Neural cell (in vitro differentiated cells): ENCODE data around the gene APBA2. TPM values are rescaled to one million over a fixed set of nuclear protein-coding genes. Genes with fewer than 3 reads are reported as not detected.

ENCODE experiments used
- H2AFZ ChIP-seq: fragments of 200-600, 300-800 bp; sonication (generic), shearing (Covaris generic); 2 replicates; pipeline ENCODE4 v1.6.0; 2014; ENCODE audit warnings: low read depth, mild to moderate bottlenecking, antibody characterized with exemption, low read length, moderate library complexity
- H3F3A ChIP-seq: fragments of 200-600 bp; shearing (Covaris generic); 2 replicates; pipeline ENCODE4 v1.6.1; 2016; ENCODE audit warnings: mild to moderate bottlenecking, moderate library complexity, mixed read lengths, antibody characterized with exemption, low read length; ENCODE audit not compliant: insufficient read depth, poor library complexity, severe bottlenecking
- H3K27ac ChIP-seq: fragments of 200-600, 300-800 bp; sonication (generic), shearing (Covaris generic); 2 replicates; pipeline ENCODE4 v1.5.1; 2014; ENCODE audit warnings: mild to moderate bottlenecking, low read length, moderate library complexity
- H3K27me3 ChIP-seq: fragments of 300-800, 200-600 bp; sonication (generic), shearing (Covaris generic); 2 replicates; pipeline ENCODE4 v1.6.0; 2014; ENCODE audit warnings: mild to moderate bottlenecking, low read depth, low read length, moderate library complexity; ENCODE audit not compliant: insufficient read depth
- H3K36me3 ChIP-seq: fragments of 300-800, 200-600 bp; sonication (generic), shearing (Covaris generic); 2 replicates; pipeline ENCODE4 v1.5.1; 2014; ENCODE audit warnings: mild to moderate bottlenecking, antibody characterized with exemption, low read length, moderate library complexity; ENCODE audit not compliant: insufficient read depth
- H3K4me2 ChIP-seq: fragments of 300-800, 200-600 bp; sonication (generic), shearing (Covaris generic); 2 replicates; pipeline ENCODE4 v1.6.0; 2014; ENCODE audit warnings: mild to moderate bottlenecking, low read length
- H3K4me3 ChIP-seq: fragments of 300-800, 200-600 bp; sonication (generic), shearing (Covaris generic); 2 replicates; pipeline ENCODE4 v1.5.1; 2014; ENCODE audit warnings: mild to moderate bottlenecking, low read length, moderate library complexity
- H3K79me2 ChIP-seq: fragments of 200-600 bp; shearing (Covaris generic); replicated peaks from 2 replicates; pipeline ENCODE4 v1.6.0; 2014; ENCODE audit warnings: mild to moderate bottlenecking, low read length, moderate library complexity; ENCODE audit not compliant: insufficient read depth
- H3K9ac ChIP-seq: fragments of 300-800, 200-600 bp; sonication (generic), shearing (Covaris generic); 2 replicates; pipeline ENCODE4 v1.6.1; 2016; ENCODE audit warnings: mild to moderate bottlenecking, low read length, mixed read lengths
- H3K9me2 ChIP-seq: fragments of 200-600 bp; shearing (Covaris generic); 2 replicates; pipeline ENCODE4 v1.6.1; 2016; ENCODE audit warnings: mild to moderate bottlenecking, low read length, mixed read lengths; ENCODE audit not compliant: insufficient read depth
- H3K9me3 ChIP-seq: fragments of 200-600, 300-800 bp; sonication (generic), shearing (Covaris generic); 2 replicates; pipeline ENCODE4 v1.6.1; 2016; ENCODE audit warnings: mild to moderate bottlenecking, mixed run types, low read length, moderate library complexity, mixed read lengths
- H4K20me1 ChIP-seq: fragments of 200-600 bp; shearing (Covaris generic); 2 replicates; pipeline ENCODE4 v1.6.1; 2016; ENCODE audit warnings: mild to moderate bottlenecking, mixed run types; ENCODE audit not compliant: insufficient read depth
- CTCF ChIP-seq: fragments of 450-650 bp; IDR thresholded peaks from 2 replicates; pipeline ENCODE4 v1.5.1; 2014; ENCODE audit warnings: antibody characterized with exemption, mild to moderate bottlenecking, moderate library complexity; ENCODE audit not compliant: poor library complexity, severe bottlenecking
- EP300 ChIP-seq: fragments of 450-650 bp; conservative IDR thresholded peaks from 2 replicates; pipeline ENCODE4 v1.6.1; 2014; ENCODE audit warnings: antibody characterized with exemption, mild to moderate bottlenecking, moderate library complexity; ENCODE audit not compliant: poor library complexity, severe bottlenecking
- EZH2 ChIP-seq: fragments of 200-600, 300-800 bp; shearing (Covaris generic), sonication (generic); IDR thresholded peaks from 2 replicates; pipeline ENCODE4 v1.6.1; 2014; ENCODE audit warnings: antibody characterized with exemption, low read length, borderline replicate concordance, mild to moderate bottlenecking; ENCODE audit not compliant: insufficient read depth, poor library complexity, severe bottlenecking
- MXI1 ChIP-seq: fragments of 450-650 bp; conservative IDR thresholded peaks from 2 replicates; pipeline ENCODE4 v1.6.1; 2014; ENCODE audit warnings: antibody characterized with exemption, mild to moderate bottlenecking; ENCODE audit not compliant: poor library complexity, severe bottlenecking
- POLR2AphosphoS5 ChIP-seq: IDR thresholded peaks from 2 replicates; pipeline ENCODE4 v1.6.1; 2012
- RAD21 ChIP-seq: fragments of 450-650 bp; conservative IDR thresholded peaks from 2 replicates; pipeline ENCODE4 v1.6.1; 2014; ENCODE audit warnings: antibody characterized with exemption, mild to moderate bottlenecking, moderate library complexity
- REST ChIP-seq: IDR thresholded peaks from 2 replicates; pipeline ENCODE4 v1.6.1; 2012; ENCODE audit warnings: borderline replicate concordance
- SMC3 ChIP-seq: fragments of 450-650 bp; conservative IDR thresholded peaks from 2 replicates; pipeline ENCODE4 v1.6.1; 2014; ENCODE audit warnings: antibody characterized with exemption, mild to moderate bottlenecking, moderate library complexity; ENCODE audit not compliant: poor library complexity
- TAF1 ChIP-seq: IDR thresholded peaks from 2 replicates; pipeline ENCODE4 v1.6.1; 2012; ENCODE audit warnings: low read depth
- polyA plus RNA-seq: library from polyadenylated mRNA; depleted of rRNA; stranded (reverse); fragments of >200 nt; gene quantifications from 2 replicates; pipeline ENCODE4 v1.2.3, GENCODE V29; 2014

Gene APBA2
- polyA plus RNA-seq, 1 donor from 2014 or later, result 134 TPM

GRCh38 chr15:28936481-28936881 lies 50.7 kb downstream of the APBA2 start:
- Histone ChIP-seq H3K27me3 (no peaks in the 10 kb centered on the region), H3K4me3 (no peak overlapping the region), H3F3A (no peaks in the 10 kb centered on the region), H3K9ac (no peak overlapping the region), H3K4me2 (no peak overlapping the region), H3K9me3 (no peaks in the 10 kb centered on the region), H3K36me3 (peaks cover 6% of the 10 kb centered on the region), H2AFZ (no peak overlapping the region), H3K79me2 (no peaks in the 10 kb centered on the region), H3K27ac (no peak overlapping the region), H4K20me1 (no peaks in the 10 kb centered on the region), H3K9me2 (no peaks in the 10 kb centered on the region)
- TF ChIP-seq TAF1, result no peak
- no peak for TF ChIP-seq REST
- no peak for TF ChIP-seq MXI1
- TF ChIP-seq RAD21, result no peak
- no peak for TF ChIP-seq POLR2AphosphoS5
- TF ChIP-seq EZH2, result no peak
- TF ChIP-seq CTCF, result no peak

- Histone ChIP-seq H3F3A (no peaks in the 10 kb centered on the region), H2AFZ (no peak overlapping the region), H3K9me3 (no peaks in the 10 kb centered on the region), H3K27me3 (no peaks in the 10 kb centered on the region), H4K20me1 (no peaks in the 10 kb centered on the region), H3K4me3 (no peak overlapping the region), H3K36me3 (peaks cover 6% of the 10 kb centered on the region), H3K9ac (no peak overlapping the region), H3K27ac (no peak overlapping the region), H3K79me2 (no peaks in the 10 kb centered on the region), H3K9me2 (no peaks in the 10 kb centered on the region), H3K4me2 (no peak overlapping the region)
- TF ChIP-seq POLR2AphosphoS5, result no peak
- no peak for TF ChIP-seq TAF1
- no peak for TF ChIP-seq CTCF
- no peak for TF ChIP-seq EZH2
- TF ChIP-seq REST, result no peak
- no peak for TF ChIP-seq RAD21
- no peak for TF ChIP-seq MXI1
- no peak for TF ChIP-seq EP300
- no peak for TF ChIP-seq SMC3
Measured at GRCh38 chr15:28937271-28937670, 51.5 kb downstream of the APBA2 start.
